Endothelial cell of umbilical vein (primary cell): ENCODE results near the gene DNAJC4. TPM values are rescaled to one million over a fixed set of nuclear protein-coding genes. Genes with fewer than 3 reads are reported as not detected.

Source experiments
- BruUV-seq: library from RNA; stranded (reverse); fragments of 400-500 nt; replicated peaks from 2 replicates; lab custom pipeline; 2021; lab: Mats Ljungman, UMichigan
- CTCF ChIA-PET: fragments of 300-600, 350-600 bp; sonication (Branson Sonifier 250); formaldehyde crosslinking; loops from one replicate; lab custom pipeline; 2021; ENCODE audit warnings: antibody characterized with exemption, inconsistent platforms; lab: Charles Lee
- POLR2A ChIA-PET: fragments of 300-600, 350-600 bp; sonication (Branson Sonifier 250); formaldehyde crosslinking; loops from one replicate; lab custom pipeline; 2021; ENCODE audit warnings: antibody characterized with exemption, inconsistent platforms; lab: Charles Lee
- DNase-seq: peaks from one replicate; pipeline ENCODE4 v3.0.0-alpha.2; 2011; ENCODE audit warnings: low read depth, low spot score
- FAIRE-seq: peaks from 2 replicates; lab custom pipeline; 2011; peaks lifted over from hg19 to GRCh38; lab: Jason Lieb, UNC
- H2AFZ ChIP-seq: 2 replicates; pipeline ENCODE4 v1.6.0; 2012; ENCODE audit warnings: low read depth, low read length, control low read depth, inconsistent platforms
- H3K27ac ChIP-seq: 2 replicates; pipeline ENCODE4 v1.5.1; 2011; ENCODE audit warnings: low read depth, mild to moderate bottlenecking, control low read depth, low read length, moderate library complexity; ENCODE audit not compliant: insufficient read depth
- H3K27me3 ChIP-seq, 2 experiments: 2 replicates each; pipeline versions ENCODE4 v1.6.0 to v1.6.1; 2011; ENCODE audit warnings: low read length in 2 of 2, mixed read lengths in 1 of 2; ENCODE audit not compliant: control insufficient read depth in 2 of 2, insufficient read depth in 2 of 2
- H3K36me3 ChIP-seq, 2 experiments: 2 replicates in 1 of 2; 3 replicates in 1 of 2; pipeline ENCODE4 v1.5.1; 2011; ENCODE audit warnings: low read length in 2 of 2, mild to moderate bottlenecking in 1 of 2, moderate library complexity in 1 of 2; ENCODE audit not compliant: control insufficient read depth in 2 of 2, insufficient read depth in 2 of 2; ENCODE audit errors: extremely low read depth in 1 of 2
- H3K4me1 ChIP-seq: 3 replicates; pipeline ENCODE4 v1.5.1; 2011; ENCODE audit warnings: mild to moderate bottlenecking, low read length; ENCODE audit not compliant: control insufficient read depth, insufficient read depth; ENCODE audit errors: extremely low read depth
- H3K4me2 ChIP-seq: 2 replicates; pipeline ENCODE4 v1.6.1; 2011; ENCODE audit warnings: low read length, control low read depth, mixed read lengths; ENCODE audit not compliant: insufficient read depth
- H3K4me3 ChIP-seq, 3 experiments: fragments of 200-600 bp in 1 of 3; sonication (generic), shearing (Covaris generic) in 1 of 3; replicated peaks in 1 of 3; 2 replicates each; pipeline ENCODE4 v1.5.1; 2011 to 2016; ENCODE audit warnings: control low read depth in 3 of 3, low read length in 3 of 3, mild to moderate bottlenecking in 2 of 3, inconsistent platforms in 1 of 3, low read depth in 1 of 3, moderate library complexity in 1 of 3; ENCODE audit not compliant: insufficient read depth in 1 of 3
- H3K79me2 ChIP-seq: 2 replicates; pipeline ENCODE4 v1.6.0; 2012; ENCODE audit warnings: low read length, inconsistent platforms; ENCODE audit not compliant: control insufficient read depth, insufficient read depth
- H3K9ac ChIP-seq: replicated peaks from 2 replicates; pipeline ENCODE3; 2011; ENCODE audit warnings: low read length, control low read depth; ENCODE audit not compliant: insufficient read depth; ENCODE audit errors: extremely low read depth
- H3K9me1 ChIP-seq: replicated peaks from 3 replicates; pipeline ENCODE4 v1.6.0; 2011; ENCODE audit warnings: mild to moderate bottlenecking, low read length; ENCODE audit not compliant: control insufficient read depth, insufficient read depth; ENCODE audit errors: extremely low read depth
- H3K9me3 ChIP-seq: replicated peaks from 2 replicates; pipeline ENCODE4 v1.5.1; 2012; ENCODE audit warnings: low read length, inconsistent platforms; ENCODE audit not compliant: control insufficient read depth, insufficient read depth
- H4K20me1 ChIP-seq: replicated peaks from 2 replicates; pipeline ENCODE3; 2011; ENCODE audit warnings: mild to moderate bottlenecking, low read length; ENCODE audit not compliant: control insufficient read depth, insufficient read depth; ENCODE audit errors: extremely low read depth
- EZH2 ChIP-seq: IDR thresholded peaks from 2 replicates; pipeline ENCODE4 v1.6.1; 2012; ENCODE audit warnings: borderline replicate concordance, low read depth, mild to moderate bottlenecking, moderate library complexity, low read length, inconsistent platforms; ENCODE audit not compliant: severe bottlenecking
- FOS ChIP-seq: IDR thresholded peaks from 2 replicates; pipeline ENCODE4 v1.6.1; 2011; ENCODE audit warnings: mild to moderate bottlenecking, low read length, moderate library complexity, borderline replicate concordance; ENCODE audit not compliant: insufficient read depth
- GATA2 ChIP-seq: IDR thresholded peaks from 2 replicates; pipeline ENCODE4 v1.7.0; 2011; ENCODE audit warnings: low read depth, mild to moderate bottlenecking, moderate library complexity, mixed read lengths, low read length; ENCODE audit not compliant: insufficient read length, insufficient read depth
- JUN ChIP-seq: IDR thresholded peaks from 2 replicates; pipeline ENCODE4 v1.6.1; 2011; ENCODE audit warnings: borderline replicate concordance, low read depth; ENCODE audit not compliant: insufficient read length, insufficient read depth
- MAX ChIP-seq: IDR thresholded peaks from 2 replicates; pipeline ENCODE4 v1.6.1; 2011; ENCODE audit not compliant: insufficient read depth, insufficient read length
- MYC ChIP-seq: IDR thresholded peaks from one replicate; pipeline ENCODE4 v1.6.1; 2011; ENCODE audit warnings: mild to moderate bottlenecking, low read depth, low read length
- POLR2A ChIP-seq: IDR thresholded peaks from 2 replicates; pipeline ENCODE4 v1.6.1; 2012; ENCODE audit warnings: low read depth, mild to moderate bottlenecking, control low read depth, low read length
- POLR2AphosphoS5 ChIP-seq: IDR thresholded peaks from 2 replicates; pipeline ENCODE4 v1.6.1; 2012; ENCODE audit warnings: low read depth, mild to moderate bottlenecking, control low read depth, low read length, moderate library complexity; ENCODE audit not compliant: insufficient read depth
- dilution Hi-C: fragments of 300-500 bp; cut with MboI; formaldehyde crosslinking; loops from one replicate; pipeline ENCODE4 v1.15.0; 2019; ENCODE audit warnings: low sequenced_read_pairs; ENCODE audit not compliant: extremely low pct_ligation_motif_present
- intact Hi-C: fragments of 100-400 bp; cut with micrococcal nuclease; formaldehyde crosslinking; loops from one replicate; pipeline ENCODE4 v1.10.0; 2022
- polyA plus RNA-seq, 4 experiments: library from polyadenylated mRNA; depleted of rRNA in 3 of 4; stranded (reverse) in 3 of 4; unstranded in 1 of 4; fragments of >200 nt; gene quantifications; 2 replicates each; pipeline versions ENCODE4 v1.2.1 to v1.2.3, GENCODE V29; 2011 to 2012; ENCODE audit warnings: missing spikeins in 1 of 4
- total RNA-seq: library from RNA; stranded (reverse); gene quantifications from 2 replicates; pipeline ENCODE4 v1.2.3, GENCODE V29; 2021
- TF ChIP-seq, protein P1 (sequence below), 2 donors: IDR thresholded peaks; 1 replicate in 1 of 2; 2 replicates in 1 of 2; pipeline ENCODE4 v1.5.1; 2011; ENCODE audit warnings: low read length in 2 of 2, mild to moderate bottlenecking in 2 of 2, moderate library complexity in 2 of 2, control low read depth in 1 of 2, inconsistent platforms in 1 of 2, low read depth in 1 of 2; ENCODE audit not compliant: insufficient read depth in 1 of 2; ENCODE audit errors: extremely low read depth in 1 of 2

Gene DNAJC4
- total and polyA plus RNA-seq, 2 donors (not counting 3 experiments of a cell fraction or from before 2014, with no cell fraction given): 23.5 to 41.2 TPM

DNA sequence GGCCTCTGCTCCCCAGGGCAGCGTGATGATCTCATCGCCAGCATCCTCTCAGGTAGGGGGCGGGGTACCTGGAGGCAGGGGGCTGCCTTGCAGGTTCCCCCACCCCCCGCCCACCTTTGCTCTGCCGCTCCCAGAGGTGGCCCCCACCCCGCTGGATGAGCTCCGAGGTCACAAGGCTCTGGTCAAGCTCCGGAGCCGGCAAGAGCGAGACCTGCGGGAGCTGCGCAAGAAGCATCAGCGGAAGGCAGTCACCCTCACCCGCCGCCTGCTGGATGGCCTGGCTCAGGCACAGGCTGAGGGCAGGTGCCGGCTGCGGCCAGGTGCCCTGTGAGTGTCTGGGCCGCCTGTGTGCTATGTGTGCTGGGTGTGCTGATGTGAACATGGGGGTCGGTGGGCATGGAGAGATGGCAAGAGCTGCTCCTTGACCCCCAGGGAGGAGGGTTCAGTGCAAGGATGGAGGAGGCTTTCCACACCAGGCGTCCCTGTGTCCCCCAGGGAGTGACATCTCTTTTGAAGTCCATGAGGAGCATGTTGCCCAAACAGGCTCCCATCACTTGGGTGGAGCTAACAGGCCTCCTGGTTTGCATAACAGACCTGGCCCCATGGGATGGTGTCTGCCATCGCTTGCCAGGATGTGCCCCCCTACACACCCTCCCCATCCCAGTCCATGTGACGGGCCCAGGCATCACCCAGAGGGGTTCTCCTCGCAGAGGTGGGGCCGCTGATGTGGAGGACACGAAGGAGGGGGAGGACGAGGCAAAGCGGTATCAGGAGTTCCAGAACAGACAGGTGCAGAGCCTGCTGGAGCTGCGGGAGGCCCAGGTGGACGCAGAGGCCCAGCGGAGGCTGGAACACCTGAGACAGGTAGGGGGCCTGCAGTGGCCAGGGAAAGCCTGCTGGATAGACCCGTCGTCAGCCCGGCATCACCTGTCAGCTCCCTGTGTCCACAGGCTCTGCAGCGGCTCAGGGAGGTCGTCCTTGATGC is 35.1 kb downstream of the DNAJC4 start:
- dilution Hi-C loops: no loop called here
- TF ChIP-seq, protein P1, sequence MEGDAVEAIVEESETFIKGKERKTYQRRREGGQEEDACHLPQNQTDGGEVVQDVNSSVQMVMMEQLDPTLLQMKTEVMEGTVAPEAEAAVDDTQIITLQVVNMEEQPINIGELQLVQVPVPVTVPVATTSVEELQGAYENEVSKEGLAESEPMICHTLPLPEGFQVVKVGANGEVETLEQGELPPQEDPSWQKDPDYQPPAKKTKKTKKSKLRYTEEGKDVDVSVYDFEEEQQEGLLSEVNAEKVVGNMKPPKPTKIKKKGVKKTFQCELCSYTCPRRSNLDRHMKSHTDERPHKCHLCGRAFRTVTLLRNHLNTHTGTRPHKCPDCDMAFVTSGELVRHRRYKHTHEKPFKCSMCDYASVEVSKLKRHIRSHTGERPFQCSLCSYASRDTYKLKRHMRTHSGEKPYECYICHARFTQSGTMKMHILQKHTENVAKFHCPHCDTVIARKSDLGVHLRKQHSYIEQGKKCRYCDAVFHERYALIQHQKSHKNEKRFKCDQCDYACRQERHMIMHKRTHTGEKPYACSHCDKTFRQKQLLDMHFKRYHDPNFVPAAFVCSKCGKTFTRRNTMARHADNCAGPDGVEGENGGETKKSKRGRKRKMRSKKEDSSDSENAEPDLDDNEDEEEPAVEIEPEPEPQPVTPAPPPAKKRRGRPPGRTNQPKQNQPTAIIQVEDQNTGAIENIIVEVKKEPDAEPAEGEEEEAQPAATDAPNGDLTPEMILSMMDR (IDR thresholded peaks at IDR 0.05; ENCODE audit: extremely low read depth in 1 of 2, insufficient read depth in 1 of 2, low read depth in 1 of 2, low read length in 2 of 2): no peak
- TF ChIP-seq MAX: no peak
- no peak for TF ChIP-seq FOS
- no peak for TF ChIP-seq GATA2
- TF ChIP-seq POLR2AphosphoS5: no peak
- TF ChIP-seq MYC: no peak
- no peak for TF ChIP-seq POLR2A
- no peak for TF ChIP-seq EZH2
- no peak for TF ChIP-seq JUN
- Histone ChIP-seq H3K36me3 (peaks cover 4 to 19% of the 10 kb centered on the region in 2 experiments), H3K9ac (no peak overlapping the region), H3K4me3 (no peak overlapping the region), H3K9me1 (no peaks in the 10 kb centered on the region), H4K20me1 (no peaks in the 10 kb centered on the region), H3K4me2 (no peak overlapping the region), H3K27me3 (no peaks in the 10 kb centered on the region), H3K27ac (no peak overlapping the region), H3K4me1 (peaks cover 49% of the 10 kb centered on the region), H2AFZ (no peak overlapping the region), H3K9me3 (no peaks in the 10 kb centered on the region), H3K79me2 (no peaks in the 10 kb centered on the region)
- DNase-seq: no peak
- no peak for FAIRE-seq
- intact Hi-C loops: no loop called here
- CTCF ChIA-PET: interaction anchor here (0.9 to 4.8 kb wide), 6 partner anchors 14 to 90 kb away, joined by 3 to 57 read pairs (median 4); partner anchors contain the start of genes BAD, CATSPERZ and PLCB3
- no TSS peak for BruUV-seq
- POLR2A ChIA-PET: no interaction called here
